Stimulated activated CD4-positive, alpha-beta T cell treated with anti-CD3 and anti-CD28 coated beads, Interleukin-2, amount 100 ng/mL, for 48 hours (primary cell): ENCODE measurements around the gene ALKBH5.
A peak's percentile ranks its signal among the peaks of the same experiment; 100 is the strongest.

Experiments
- DNase-seq, 2 donors: peaks; one replicate each; pipeline ENCODE4 v3.0.0-alpha.2; 2020

Gene ALKBH5

DNA sequence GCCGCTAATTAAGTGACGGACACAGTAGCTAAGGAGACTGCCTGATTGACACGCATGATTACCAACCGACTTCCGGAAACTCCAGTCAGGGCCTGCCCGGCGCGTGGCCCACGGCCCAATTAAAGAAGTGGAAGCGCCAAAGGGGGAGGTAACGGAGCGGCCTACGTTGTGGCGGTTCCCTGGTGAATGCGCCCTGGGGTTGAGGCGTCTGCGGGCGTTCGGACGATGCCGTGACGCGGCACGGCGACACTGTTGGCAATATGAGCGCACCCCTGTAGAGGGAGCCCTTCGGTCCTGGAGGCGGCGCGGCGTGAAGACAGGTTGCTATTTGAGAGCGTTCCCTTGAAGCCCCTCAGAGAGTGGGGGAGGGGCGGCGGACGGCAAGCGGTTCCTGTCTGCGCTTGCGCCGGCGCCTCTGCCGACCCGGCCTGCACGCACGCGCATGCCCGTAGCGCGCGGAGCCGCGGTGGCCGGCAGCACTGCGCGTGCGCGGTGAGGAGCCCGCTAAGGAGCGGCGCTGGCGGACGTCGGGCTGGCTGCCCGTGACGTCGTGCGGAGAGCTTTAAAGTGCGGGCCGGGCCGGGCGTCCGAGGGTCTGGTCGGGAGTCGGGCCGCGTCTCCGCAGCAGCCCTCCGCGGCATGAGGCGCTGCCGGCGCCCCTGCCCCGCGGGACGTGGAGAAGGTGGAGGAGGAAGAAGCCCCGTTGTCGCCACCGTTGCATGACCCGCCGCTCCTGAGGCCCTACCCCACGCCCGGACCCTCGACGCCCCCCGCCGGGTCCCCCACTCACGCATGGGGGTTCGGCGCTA lies at the start of gene ALKBH5:
ALKBH5 (plus strand) TSS at position 495 of the 809 bp plus-strand sequence. CDS start 416 bp downstream, outside the sequence.
- DNase-seq = peak; percentile 94 to 97

DNA sequence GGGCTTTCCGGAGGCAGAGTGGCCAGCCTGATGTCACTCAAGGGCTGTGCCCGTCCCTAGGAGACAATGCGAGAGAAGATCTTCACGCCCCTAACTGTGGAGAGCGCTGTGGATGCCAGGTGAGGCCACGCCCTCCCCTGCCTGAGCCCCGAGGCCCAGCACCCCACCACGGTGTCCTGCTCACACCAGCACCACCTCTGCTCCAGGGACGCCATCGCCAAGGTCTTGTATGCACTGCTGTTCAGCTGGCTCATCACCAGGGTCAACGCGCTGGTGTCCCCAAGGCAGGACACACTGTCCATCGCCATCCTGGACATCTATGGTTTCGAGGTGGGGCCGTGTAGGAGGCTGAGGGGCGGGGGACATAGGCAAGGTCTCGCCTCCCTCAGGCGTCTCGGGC lies 47.3 kb upstream of the ALKBH5 start:
- no peak for DNase-seq

DNA sequence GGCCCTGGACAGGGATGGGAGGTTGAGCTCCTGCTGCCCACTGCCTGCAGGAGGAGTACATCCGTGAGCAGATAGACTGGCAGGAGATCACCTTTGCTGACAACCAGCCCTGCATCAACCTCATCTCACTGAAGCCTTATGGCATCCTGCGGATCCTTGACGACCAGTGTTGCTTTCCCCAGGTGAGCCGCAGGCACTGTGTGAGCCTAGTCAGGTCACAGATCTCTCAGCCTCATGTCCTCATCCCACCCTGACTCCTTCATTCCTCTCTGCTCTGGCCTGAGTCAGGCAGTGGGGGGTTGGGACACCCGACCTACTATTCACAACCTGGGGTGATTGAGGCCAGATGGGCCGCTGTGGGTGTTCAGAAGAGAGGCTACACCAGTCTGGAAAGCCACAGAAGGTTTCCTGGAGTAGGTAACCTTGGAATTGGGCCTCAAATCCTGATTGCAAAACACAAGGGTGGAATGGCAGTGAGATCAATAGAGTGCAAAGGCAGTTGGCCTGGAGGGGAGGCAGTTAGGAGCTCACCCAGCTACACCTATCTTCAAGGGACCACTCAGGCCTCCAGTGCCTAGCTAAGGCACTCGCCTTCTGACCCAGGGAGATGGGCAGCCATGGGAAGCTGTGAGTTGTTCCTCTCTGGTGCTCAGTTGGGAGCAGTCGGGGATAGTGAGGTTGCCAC lies 45.4 kb upstream of the ALKBH5 start:
- DNase-seq = no peak

DNA sequence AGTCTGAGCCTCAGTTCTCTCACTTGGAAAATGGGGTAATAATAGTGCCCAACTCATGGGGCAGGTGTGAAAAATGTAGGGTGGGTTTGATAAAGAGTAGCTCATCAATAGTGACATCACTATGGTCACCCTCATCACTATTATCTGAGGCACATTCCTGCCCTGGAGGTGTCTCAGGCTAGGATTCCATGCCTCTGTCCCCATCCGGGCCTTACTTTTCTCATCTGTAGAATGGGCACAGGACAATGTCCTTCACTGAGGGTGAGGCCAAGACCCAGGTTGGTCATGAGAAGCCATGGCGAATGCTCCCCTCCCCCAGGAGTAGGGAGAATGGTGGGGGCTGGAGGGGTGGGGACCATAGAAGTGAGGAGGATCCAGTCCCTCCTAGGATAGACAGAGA lies 44.5 kb upstream of the ALKBH5 start:
- DNase-seq = no peak

DNA sequence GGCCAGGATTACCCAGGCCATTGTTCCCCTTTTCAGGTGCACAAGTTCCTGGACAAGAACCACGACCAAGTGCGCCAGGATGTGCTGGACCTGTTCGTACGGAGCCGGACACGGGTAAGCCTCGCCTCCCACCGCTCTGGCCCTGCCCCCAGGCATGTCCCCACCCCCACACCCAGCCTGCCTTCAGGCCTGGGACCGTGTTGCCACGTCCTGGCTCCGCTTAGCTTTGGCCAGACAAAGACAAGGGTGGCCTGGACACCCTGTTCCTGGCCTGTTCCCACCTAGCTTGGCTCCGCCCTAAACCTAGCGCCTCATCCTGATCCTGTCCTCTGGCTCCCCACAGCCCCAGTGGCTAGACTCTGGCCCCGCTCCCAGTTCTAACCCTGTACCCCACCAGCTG lies 44.1 kb upstream of the ALKBH5 start:
- DNase-seq = no peak

DNA sequence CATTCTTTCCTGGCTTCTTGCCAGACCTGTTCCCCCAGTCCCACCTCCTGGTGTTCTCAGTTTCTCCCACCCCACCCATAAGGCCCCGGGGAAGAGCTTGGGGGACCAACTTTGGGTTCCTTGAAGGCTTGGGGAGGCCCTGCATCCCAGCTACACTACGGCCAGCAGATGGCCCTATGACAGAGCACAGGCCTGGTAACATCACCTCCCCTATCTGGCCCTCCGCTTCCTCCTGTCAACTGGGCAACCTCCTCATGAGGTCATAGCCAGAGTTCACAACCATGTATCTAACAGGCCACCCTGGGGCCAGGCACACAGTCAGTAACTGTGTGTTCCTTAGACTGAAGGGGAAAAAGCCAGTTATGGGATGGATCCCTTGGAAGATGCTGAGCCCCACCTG lies 43.7 kb upstream of the ALKBH5 start:
- no peak for DNase-seq

DNA sequence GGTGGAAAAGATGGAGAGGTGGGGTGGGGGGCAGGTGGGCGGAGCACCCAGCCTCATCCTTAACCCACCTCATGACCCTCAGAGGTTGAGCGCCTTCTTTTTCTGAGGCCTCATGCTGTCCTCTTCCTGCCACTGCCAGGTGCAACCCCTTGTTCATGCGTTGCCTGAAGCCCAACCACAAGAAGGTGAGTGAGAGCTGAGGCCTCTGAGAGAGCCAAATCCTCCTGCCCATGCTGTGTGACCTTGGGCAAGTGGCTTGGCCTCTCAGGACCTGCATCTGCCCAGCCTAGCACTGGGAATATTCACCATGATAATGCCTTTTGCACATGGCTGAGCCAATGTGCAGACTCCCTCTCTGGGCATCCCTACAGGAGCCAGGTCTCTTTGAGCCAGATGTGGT lies 43.0 kb upstream of the ALKBH5 start:
- no peak for DNase-seq

DNA sequence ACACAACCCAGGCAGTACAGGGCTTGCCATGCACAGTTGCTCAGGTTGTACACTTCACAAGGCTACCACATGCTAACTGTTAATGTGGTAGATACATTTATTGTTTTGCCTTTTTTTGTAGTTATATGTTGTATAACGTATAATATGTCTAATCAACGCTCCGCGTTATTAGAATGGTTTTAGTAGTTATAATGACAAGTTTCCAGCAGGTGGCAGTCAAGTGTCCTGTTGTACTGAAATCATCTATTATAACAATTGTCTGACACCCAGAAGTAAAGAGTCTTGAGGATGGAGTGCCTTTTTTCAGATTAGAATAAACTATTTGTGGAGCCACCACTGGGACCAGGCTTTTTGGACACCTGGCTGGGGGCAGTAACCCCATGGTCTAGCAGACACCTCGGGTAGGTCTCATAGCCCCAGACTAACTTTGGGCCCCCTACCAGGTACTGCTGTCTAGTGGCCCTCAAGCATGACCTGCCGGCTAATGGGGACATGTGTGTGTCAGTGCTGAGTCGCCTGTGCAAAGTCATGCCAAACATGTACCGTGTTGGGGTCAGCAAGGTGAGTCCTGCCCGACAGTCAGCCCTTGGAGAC lies 42.3 kb upstream of the ALKBH5 start:
- peak; percentile 47 to 54 for DNase-seq

DNA sequence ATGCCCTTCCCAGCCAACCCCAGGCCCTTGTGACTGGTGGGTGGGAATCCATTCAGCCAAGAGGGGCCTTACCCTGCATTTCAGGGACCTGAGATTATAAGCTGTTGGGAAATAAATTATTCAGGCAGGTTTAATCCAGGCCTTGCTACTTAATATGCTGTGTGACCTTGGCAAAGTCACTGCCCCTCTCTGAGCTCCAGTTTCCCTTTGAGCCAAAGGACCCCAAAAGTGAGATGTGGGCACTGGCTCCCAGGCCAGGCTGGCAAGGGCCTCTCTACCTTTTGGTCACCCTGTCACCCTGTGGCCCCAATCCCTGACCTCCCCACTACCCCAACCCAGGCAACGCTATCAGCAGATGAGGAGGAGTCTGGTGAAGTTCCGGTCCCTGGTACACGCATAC lies 41.2 kb upstream of the ALKBH5 start:
- no peak for DNase-seq

DNA sequence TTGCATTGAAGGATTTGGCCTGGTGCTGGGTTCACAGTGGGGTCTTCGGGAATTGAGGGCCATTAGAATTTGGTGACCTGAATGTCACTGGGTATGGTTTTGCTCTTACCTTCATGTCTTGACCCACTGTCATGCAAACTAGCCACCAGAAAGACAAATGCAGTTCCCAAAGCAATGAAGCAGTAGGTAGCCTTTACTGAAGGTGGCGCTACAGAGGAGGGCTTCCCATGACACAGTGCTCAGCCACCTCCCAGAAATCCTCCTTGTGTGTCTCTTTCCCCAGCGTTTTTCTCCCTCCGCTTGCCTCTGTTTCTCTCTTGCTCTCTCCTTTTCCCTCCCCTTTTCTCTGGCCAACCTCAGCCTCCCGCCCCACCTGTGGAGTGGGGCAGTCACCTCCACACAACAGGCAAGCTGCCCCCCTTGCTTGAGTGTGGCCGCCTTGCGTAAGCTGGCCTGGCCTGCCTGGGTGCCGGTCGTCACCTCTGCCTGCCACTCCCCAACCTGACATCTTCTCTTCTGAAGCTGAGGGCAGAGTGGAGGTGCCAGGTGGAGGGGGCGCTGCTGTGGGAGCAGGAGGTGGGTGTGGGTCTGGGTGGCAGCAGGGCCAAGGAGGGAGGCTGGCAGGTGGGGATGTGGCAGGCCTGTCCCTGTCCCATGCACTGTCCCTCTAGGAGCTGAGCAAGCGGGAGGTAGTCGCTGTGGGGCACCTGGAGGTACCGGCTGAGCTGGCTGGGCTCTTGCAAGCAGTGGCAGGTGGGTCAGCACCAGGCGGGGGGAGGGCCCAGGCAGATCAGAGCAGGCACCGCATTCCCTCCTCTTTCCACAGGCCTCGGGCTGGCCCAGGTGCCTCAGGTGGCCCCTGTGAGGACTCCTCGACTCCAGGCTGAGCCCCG lies 40.3 kb upstream of the ALKBH5 start:
- DNase-seq = peak in 1 of 2 donors; percentile 15

DNA sequence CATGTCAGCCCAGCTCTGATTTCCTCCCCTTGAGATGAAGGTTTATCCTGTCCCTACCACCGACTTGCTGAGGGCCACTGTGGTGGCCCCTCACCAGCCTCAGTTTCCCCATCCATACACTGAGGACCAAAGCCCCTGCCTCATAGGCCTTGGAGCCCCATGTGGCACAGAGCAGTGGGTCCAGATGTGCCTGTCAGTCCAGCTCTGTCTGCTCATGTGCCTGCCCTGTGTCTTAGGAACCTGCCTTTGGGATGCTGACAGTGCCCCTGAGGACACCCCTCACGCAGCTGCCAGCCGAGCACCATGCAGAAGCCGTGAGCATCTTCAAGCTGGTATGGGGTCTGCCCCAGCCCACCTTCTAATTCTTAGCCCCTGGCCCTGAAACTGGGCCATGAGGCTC lies 39.4 kb upstream of the ALKBH5 start:
- DNase-seq = no peak

DNA sequence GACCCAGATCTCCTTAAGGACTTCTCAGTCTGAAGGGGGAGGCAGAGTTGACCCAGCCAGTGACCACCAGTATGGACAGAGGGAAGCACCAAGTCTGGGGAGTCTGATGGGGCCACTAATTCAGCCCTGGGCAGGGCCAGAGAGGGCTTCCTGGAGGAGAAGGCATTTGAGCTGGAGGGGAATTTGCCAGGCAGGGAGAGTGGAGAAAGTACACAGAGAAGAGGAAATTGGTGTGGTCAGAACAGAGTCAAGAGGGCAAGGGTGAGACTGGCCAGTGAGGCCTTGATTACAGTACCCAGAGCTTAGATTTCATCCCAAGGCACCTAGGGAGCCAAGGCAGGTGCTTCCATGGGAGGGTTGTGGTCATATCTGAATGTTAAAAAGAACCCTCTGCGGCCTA lies 38.8 kb upstream of the ALKBH5 start:
- no peak for DNase-seq

DNA sequence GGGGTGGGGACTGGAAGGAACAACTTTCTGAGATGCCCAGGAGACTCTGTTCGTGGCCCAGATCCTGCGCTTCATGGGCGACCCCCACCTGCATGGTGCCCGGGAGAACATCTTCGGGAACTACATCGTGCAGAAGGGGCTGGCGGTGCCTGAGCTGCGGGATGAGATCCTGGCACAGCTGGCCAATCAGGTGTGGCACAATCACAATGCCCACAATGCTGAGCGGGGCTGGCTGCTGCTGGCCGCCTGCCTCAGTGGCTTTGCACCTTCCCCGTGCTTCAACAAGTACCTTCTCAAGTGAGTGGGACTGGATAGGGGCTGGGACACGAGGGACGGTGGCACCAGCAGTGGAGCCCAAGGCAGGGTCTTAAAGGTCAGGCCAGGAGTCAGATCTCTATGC lies 37.8 kb upstream of the ALKBH5 start:
- no peak for DNase-seq

DNA sequence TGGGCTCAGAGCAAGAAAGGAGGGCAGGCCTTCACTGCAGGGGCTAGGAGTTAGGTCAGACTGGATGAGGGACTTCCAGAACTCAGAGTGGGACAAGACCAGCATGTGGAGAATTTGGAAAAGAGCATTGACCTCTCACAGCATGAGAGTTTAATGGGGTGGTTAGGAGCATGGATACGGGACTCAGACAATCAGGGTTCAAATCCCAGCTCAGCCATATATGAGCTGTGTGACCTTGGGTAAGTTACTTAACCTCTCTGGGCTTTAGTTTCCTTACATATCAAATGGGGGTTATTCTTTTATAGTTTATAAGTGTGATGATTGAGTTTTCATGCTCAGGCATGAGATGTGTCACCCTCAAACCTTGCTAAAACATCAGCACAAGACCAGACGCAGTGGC lies 37.4 kb upstream of the ALKBH5 start:
- DNase-seq = no peak

DNA sequence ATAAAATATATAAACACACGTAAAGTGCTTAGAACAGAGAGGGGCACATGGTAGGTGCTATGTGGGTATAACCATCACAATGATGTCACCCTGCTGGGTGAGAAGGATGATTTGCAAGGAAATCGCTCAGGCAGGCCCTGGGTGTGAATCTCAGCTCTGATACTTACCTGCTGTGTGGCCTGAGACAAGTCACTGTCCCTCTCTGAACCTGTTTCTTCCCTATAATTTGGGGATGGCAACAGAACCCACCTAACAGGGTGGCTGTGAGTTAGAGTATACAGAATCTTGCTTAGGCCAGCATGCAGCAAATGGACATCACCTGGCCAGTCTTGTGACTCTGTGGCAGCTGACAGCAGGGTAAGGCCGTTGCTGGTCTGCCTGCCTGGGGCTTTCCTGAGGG lies 36.6 kb upstream of the ALKBH5 start:
- no peak for DNase-seq

DNA sequence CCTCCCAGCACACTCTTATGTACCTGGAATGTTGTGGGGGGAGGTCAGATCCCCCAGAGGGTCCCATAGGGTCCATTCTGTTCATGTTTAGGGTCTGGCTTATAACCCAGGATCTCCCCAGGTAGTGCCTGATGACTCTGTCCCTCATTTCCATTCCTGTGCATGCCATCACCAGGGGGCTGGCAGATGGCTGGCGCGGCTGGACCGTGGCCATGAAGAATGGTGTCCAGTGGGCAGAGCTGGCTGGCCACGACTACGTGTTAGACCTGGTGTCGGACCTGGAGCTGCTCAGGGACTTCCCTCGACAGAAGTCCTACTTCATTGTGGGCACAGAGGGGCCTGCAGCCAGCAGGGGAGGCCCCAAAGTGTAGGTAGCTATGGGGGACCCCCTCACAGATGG lies 35.0 kb upstream of the ALKBH5 start:
- DNase-seq = no peak

DNA sequence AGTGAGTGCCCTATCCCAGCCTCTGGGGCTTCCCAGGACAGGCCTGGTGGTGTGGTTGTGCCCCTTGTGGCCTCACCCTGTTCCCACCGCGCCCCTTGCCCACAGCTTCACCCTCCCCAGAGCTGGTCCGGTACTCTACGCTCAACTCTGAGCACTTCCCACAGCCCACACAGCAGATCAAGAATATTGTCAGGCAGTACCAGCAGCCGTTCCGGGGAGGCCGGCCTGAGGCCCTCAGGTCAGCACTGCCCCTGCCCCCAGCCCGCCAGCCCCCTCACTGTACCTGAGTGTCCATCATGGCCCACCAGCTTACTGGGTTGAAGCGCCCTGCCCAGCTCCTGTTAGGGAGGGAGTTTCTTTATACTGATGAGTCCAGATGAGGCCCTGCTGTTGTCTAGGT lies 32.3 kb upstream of the ALKBH5 start:
- no peak for DNase-seq

DNA sequence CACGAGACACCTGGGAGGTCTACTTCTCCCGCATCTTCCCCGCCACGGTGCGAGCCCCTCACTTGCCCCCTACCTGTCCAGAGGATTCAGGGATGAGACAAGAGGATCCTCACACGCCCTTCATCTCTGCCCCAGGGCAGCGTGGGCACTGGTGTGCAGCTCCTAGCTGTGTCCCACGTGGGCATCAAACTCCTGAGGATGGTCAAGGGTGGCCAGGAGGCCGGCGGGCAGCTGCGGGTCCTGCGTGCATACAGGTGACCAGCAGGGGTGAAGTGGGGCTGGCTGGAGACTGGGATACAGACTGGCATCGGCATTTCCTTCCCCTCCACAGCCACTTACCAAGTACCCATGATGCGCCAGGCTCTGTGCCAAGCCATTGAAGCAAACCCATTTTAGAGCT lies 28.4 kb upstream of the ALKBH5 start:
- no peak for DNase-seq

DNA sequence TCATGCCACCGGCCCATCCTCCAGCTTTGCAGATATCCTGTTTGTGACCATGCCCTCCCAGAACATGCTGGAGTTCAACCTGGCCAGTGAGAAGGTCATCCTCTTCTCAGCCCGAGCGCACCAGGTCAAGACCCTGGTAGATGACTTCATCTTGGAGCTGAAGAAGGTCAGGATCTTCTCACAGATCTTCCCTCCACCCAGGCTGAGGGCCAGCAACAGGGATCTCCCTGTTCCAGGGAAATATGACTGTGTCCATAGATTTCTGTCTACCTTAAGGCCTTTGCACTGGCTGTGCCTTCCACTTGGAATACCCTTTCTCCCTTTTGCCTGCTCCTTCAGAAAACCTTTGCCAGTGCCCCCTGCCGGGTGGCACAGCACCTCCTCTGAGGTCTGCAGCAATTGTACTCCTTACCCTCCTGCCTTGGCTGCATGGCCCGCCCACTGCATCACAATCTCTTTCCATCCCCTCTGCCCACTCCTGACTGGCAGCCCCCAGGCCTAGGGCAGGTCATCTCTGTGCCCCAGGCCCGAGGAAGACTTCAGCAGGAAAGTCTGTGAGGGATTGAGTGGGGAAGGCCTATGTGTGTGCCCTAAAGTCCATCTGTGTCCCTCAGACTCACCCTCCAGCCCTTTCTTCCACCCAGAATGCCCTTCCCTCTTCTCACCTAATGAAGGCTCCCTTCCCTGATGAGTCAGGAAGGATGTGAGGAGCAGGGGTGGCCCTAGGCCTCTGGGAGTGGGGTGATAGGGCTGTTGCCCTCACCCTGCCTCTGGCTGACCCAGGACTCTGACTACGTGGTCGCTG lies 27.3 kb upstream of the ALKBH5 start:
- DNase-seq = no peak

DNA sequence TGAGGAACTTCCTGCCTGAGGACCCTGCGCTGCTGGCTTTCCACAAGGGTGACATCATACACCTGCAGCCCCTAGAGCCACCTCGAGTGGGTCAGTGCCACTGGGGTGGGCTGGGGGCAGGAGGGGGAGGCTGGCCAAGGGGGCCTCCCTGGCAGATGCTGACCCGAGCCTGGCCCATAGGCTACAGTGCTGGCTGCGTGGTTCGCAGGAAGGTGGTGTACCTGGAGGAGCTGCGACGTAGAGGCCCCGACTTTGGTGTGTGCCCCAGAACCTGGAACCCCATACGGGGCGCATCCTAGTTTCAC lies 26.7 kb upstream of the ALKBH5 start:
- DNase-seq = no peak

DNA sequence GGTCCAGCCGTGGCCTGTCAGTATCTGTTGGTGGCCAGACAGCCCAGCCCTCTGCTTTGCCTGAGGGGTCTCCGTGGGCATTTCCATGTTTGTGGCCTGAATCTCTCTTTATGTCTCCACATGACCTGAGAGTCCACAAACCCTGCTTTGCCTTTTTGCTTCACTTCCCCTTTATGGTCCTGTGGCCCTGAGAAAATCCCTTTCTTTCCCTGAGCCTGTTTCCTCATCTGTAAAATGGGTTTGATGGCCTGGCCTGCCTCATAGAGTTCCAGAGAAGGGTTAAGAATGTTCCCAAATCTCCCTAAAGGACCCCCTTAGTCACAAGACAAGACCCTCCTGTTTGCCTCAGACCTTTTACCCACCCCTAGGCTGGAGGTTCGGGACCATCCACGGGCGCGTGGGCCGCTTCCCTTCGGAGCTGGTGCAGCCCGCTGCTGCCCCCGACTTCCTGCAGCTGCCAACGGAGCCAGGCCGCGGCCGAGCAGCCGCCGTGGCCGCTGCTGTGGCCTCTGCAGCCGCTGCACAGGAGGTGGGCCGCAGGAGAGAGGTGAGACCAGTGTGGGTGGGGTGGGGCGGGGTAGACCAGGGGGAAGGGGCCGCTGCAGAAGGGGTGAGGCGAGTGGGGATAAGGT lies 26.2 kb upstream of the ALKBH5 start:
- no peak for DNase-seq

DNA sequence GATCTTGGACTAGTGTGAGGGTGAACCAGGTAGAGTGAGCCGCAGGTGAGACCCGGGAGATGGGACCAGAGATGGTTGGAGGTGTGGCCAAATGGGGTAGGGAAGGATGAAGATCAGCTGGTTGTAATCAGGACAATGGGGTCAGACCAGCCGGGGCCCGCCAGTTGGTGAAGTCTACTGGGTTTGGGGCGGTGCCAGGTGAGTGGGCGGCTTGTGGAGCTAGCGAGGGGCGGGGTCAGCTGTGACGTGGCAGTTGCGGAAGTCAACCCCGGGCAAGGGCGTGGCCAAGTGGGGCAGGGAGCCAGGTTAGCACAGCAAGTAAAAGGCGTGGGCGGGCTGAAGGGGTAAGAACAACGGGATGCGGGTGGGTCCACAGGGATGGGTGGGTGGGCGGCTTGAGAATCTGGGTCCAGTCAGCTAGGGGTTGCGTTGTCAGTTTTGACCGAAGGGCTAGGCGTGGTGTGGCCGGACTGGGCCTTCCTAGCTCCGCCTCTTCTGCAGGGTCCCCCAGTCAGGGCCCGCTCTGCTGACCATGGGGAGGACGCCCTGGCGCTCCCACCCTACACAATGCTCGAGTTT lies 25.5 kb upstream of the ALKBH5 start:
- DNase-seq = peak; percentile 94 to 98
